Measurements from ENCODE around the gene CERS6.

- TF ChIP-seq, protein P1, sequence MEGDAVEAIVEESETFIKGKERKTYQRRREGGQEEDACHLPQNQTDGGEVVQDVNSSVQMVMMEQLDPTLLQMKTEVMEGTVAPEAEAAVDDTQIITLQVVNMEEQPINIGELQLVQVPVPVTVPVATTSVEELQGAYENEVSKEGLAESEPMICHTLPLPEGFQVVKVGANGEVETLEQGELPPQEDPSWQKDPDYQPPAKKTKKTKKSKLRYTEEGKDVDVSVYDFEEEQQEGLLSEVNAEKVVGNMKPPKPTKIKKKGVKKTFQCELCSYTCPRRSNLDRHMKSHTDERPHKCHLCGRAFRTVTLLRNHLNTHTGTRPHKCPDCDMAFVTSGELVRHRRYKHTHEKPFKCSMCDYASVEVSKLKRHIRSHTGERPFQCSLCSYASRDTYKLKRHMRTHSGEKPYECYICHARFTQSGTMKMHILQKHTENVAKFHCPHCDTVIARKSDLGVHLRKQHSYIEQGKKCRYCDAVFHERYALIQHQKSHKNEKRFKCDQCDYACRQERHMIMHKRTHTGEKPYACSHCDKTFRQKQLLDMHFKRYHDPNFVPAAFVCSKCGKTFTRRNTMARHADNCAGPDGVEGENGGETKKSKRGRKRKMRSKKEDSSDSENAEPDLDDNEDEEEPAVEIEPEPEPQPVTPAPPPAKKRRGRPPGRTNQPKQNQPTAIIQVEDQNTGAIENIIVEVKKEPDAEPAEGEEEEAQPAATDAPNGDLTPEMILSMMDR (IDR thresholded peaks at IDR 0.05) = no peak
- TF ChIP-seq ZFX (IDR thresholded peaks at IDR 0.05; ENCODE audit: borderline replicate concordance) = no peak
These were observed 13.4 kb downstream of the CERS6 start for GRCh38 chr2:168469281-168469988.

All from 22Rv1 (cell line).